WTC11 (cell line): Measurements from ENCODE around the gene FAM114A1. TPM values are rescaled to one million over a fixed set of nuclear protein-coding genes. Genes with fewer than 3 reads are reported as not detected.

Source experiments
- ATAC-seq: fragments of 200-7000 bp; cut with Tn5 transposase; 2 replicates; pipeline ENCODE4 v1.10.0; 2021; ENCODE audit warnings: mild to moderate bottlenecking, moderate library complexity
- Bru-seq: library from RNA; stranded (reverse); fragments of 400-500 nt; gene quantifications from one replicate; lab custom pipeline; 2021; lab: Mats Ljungman, UMichigan
- CTCF ChIA-PET: fragments of 300-600 bp; sonication (Branson Sonifier 250); formaldehyde crosslinking; loops from one replicate; lab custom pipeline; 2021; ENCODE audit warnings: antibody characterized with exemption; lab: Charles Lee
- POLR2A ChIA-PET: fragments of 350-600 bp; sonication (Branson Sonifier 250); formaldehyde crosslinking; loops from one replicate; lab custom pipeline; 2021; ENCODE audit warnings: antibody characterized with exemption; lab: Charles Lee
- DNase-seq: peaks from one replicate; pipeline ENCODE4 v3.0.0; 2021; ENCODE audit warnings: low spot score
- H3K27ac Mint-ChIP-seq: 2 replicates; pipeline ENCODE4 v1.8.0; 2021; ENCODE audit warnings: mixed read lengths
- H3K27me3 Mint-ChIP-seq: 2 replicates; pipeline ENCODE4 v1.8.0; 2021; ENCODE audit warnings: low read depth, mild to moderate bottlenecking, moderate library complexity, mixed read lengths
- H3K36me3 Mint-ChIP-seq: 2 replicates; pipeline ENCODE4 v1.8.0; 2021; ENCODE audit warnings: mixed read lengths
- H3K4me1 Mint-ChIP-seq: 2 replicates; pipeline ENCODE4 v1.8.0; 2022; ENCODE audit warnings: mixed read lengths
- H3K4me3 Mint-ChIP-seq: 2 replicates; pipeline ENCODE4 v1.8.0; 2021; ENCODE audit warnings: mild to moderate bottlenecking, moderate library complexity, mixed read lengths
- H3K9me3 Mint-ChIP-seq: 2 replicates; pipeline ENCODE4 v1.8.0; 2021; ENCODE audit warnings: mixed read lengths
- CREM ChIP-seq: sonication (generic); formaldehyde crosslinking; IDR thresholded peaks from 2 replicates; pipeline ENCODE4 v1.8.1; 2022; ENCODE audit warnings: mild to moderate bottlenecking, missing genetic modification reagents, moderate library complexity
- E2F5 ChIP-seq: sonication (generic); formaldehyde crosslinking; IDR thresholded peaks from 2 replicates; pipeline ENCODE4 v1.8.1; 2022; ENCODE audit warnings: mild to moderate bottlenecking, moderate library complexity, missing genetic modification reagents
- GRHL2 ChIP-seq: fragments of 250-450 bp; sonication (Bioruptor Pico); IDR thresholded peaks from 2 replicates; pipeline ENCODE4 v1.8.0; 2022; ENCODE audit warnings: mild to moderate bottlenecking, moderate library complexity; ENCODE audit not compliant: insufficient replicate concordance, severe bottlenecking
- HMGXB4 ChIP-seq: sonication (generic); formaldehyde crosslinking; IDR thresholded peaks from 2 replicates; pipeline ENCODE4 v1.8.1; 2023; ENCODE audit warnings: mild to moderate bottlenecking, moderate library complexity, missing genetic modification reagents
- IRF1 ChIP-seq: sonication (generic); formaldehyde crosslinking; IDR thresholded peaks from 2 replicates; pipeline ENCODE4 v1.8.0; 2023; ENCODE audit warnings: missing genetic modification reagents
- KAT7 ChIP-seq: sonication (generic); formaldehyde crosslinking; IDR thresholded peaks from 2 replicates; pipeline ENCODE4 v1.8.1; 2023; ENCODE audit warnings: missing genetic modification reagents, mild to moderate bottlenecking, borderline replicate concordance
- NFYB ChIP-seq: sonication (generic); formaldehyde crosslinking; conservative IDR thresholded peaks from 2 replicates; pipeline ENCODE4 v1.8.0; 2022; ENCODE audit warnings: low read depth, missing genetic modification reagents
- NR3C1 ChIP-seq: sonication (generic); formaldehyde crosslinking; conservative IDR thresholded peaks from 2 replicates; pipeline ENCODE4 v1.8.1; 2023; ENCODE audit warnings: low read depth, mild to moderate bottlenecking, missing genetic modification reagents
- RELA ChIP-seq: sonication (generic); formaldehyde crosslinking; IDR thresholded peaks from 2 replicates; pipeline ENCODE4 v1.8.1; 2022; ENCODE audit warnings: missing genetic modification reagents, mild to moderate bottlenecking, borderline replicate concordance
- SMAD4 ChIP-seq: sonication (generic); formaldehyde crosslinking; IDR thresholded peaks from 2 replicates; pipeline ENCODE4 v1.8.0; 2022; ENCODE audit warnings: mild to moderate bottlenecking, missing genetic modification reagents
- ZNF121 ChIP-seq: sonication (generic); formaldehyde crosslinking; IDR thresholded peaks from 2 replicates; pipeline ENCODE4 v1.8.0; 2023; ENCODE audit warnings: missing genetic modification reagents
- long read RNA-seq, 3 experiments: library from RNA in 1 of 3; library from capped mRNA in 1 of 3; library from polyadenylated mRNA in 1 of 3; unstranded in 2 of 3; stranded (forward) in 1 of 3; transcript quantifications; one replicate each; pipeline ENCODE4 v2.0.0, GENCODE V29; 2021
- total RNA-seq: library from RNA; stranded (reverse); gene quantifications from 3 replicates; pipeline ENCODE4 v1.2.3, GENCODE V29; 2021
- TF ChIP-seq, protein P1 (sequence below): sonication (generic); formaldehyde crosslinking; IDR thresholded peaks from 2 replicates; pipeline ENCODE4 v1.8.0; 2022; ENCODE audit warnings: mild to moderate bottlenecking, missing genetic modification reagents
- TF ChIP-seq, protein P2 (sequence below): sonication (generic); formaldehyde crosslinking; IDR thresholded peaks from 2 replicates; pipeline ENCODE4 v1.8.0; 2022; ENCODE audit warnings: missing genetic modification reagents
- TF ChIP-seq, protein P3 (sequence below): fragments of 200-600 bp; IDR thresholded peaks from 2 replicates; pipeline ENCODE4 v1.8.0; 2022; ENCODE audit warnings: antibody characterized with exemption

FAM114A1 gene
- total RNA-seq (13.8 to 17.6 TPM (median 15.7 TPM) in 3 replicates), Bru-seq, nascent RNA (percentile 56 among the genes with signal in this experiment)
- long read RNA-seq, experiment 1, full-length matches to known transcripts = 7 of 39 reads
- long read RNA-seq, experiment 1, partial matches to known transcripts = 8 of 39 reads
- long read RNA-seq, experiment 1, other reads (novel, unspliced or antisense) = 24 of 39 reads
- long read RNA-seq, experiment 2, full-length matches to known transcripts = 1 of 19 reads
- long read RNA-seq, experiment 2, partial matches to known transcripts = 5 of 19 reads
- long read RNA-seq, experiment 2, other reads (novel, unspliced or antisense) = 13 of 19 reads
- long read RNA-seq, experiment 3, partial matches to known transcripts = 0 of 3 reads
- long read RNA-seq, experiment 3, other reads (novel, unspliced or antisense) = 3 of 3 reads

GRCh38 chr4:38867478-38868058 is at the start of gene FAM114A1:
TSS of gene FAM114A1 (plus strand) at chr4:38867806. CDS start at chr4:38878079, 10,273 bp downstream.
- H3K36me3 Mint-ChIP-seq = no peaks in the 10 kb centered on the region; the same call in 1 of the 2 replicates
- peaks cover 5% of the 10 kb centered on the region; the same call in 1 of the 2 replicates for H3K27me3 Mint-ChIP-seq
- TF ChIP-seq, protein P1, sequence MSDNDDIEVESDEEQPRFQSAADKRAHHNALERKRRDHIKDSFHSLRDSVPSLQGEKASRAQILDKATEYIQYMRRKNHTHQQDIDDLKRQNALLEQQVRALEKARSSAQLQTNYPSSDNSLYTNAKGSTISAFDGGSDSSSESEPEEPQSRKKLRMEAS (CRISPR knock-in tag) = no peak
- TF ChIP-seq, protein P2, sequence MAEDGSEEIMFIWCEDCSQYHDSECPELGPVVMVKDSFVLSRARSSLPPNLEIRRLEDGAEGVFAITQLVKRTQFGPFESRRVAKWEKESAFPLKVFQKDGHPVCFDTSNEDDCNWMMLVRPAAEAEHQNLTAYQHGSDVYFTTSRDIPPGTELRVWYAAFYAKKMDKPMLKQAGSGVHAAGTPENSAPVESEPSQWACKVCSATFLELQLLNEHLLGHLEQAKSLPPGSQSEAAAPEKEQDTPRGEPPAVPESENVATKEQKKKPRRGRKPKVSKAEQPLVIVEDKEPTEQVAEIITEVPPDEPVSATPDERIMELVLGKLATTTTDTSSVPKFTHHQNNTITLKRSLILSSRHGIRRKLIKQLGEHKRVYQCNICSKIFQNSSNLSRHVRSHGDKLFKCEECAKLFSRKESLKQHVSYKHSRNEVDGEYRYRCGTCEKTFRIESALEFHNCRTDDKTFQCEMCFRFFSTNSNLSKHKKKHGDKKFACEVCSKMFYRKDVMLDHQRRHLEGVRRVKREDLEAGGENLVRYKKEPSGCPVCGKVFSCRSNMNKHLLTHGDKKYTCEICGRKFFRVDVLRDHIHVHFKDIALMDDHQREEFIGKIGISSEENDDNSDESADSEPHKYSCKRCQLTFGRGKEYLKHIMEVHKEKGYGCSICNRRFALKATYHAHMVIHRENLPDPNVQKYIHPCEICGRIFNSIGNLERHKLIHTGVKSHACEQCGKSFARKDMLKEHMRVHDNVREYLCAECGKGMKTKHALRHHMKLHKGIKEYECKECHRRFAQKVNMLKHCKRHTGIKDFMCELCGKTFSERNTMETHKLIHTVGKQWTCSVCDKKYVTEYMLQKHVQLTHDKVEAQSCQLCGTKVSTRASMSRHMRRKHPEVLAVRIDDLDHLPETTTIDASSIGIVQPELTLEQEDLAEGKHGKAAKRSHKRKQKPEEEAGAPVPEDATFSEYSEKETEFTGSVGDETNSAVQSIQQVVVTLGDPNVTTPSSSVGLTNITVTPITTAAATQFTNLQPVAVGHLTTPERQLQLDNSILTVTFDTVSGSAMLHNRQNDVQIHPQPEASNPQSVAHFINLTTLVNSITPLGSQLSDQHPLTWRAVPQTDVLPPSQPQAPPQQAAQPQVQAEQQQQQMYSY (CRISPR knock-in tag) = no peak
- TF ChIP-seq ZNF121 = no peak
- TF ChIP-seq, protein P3, sequence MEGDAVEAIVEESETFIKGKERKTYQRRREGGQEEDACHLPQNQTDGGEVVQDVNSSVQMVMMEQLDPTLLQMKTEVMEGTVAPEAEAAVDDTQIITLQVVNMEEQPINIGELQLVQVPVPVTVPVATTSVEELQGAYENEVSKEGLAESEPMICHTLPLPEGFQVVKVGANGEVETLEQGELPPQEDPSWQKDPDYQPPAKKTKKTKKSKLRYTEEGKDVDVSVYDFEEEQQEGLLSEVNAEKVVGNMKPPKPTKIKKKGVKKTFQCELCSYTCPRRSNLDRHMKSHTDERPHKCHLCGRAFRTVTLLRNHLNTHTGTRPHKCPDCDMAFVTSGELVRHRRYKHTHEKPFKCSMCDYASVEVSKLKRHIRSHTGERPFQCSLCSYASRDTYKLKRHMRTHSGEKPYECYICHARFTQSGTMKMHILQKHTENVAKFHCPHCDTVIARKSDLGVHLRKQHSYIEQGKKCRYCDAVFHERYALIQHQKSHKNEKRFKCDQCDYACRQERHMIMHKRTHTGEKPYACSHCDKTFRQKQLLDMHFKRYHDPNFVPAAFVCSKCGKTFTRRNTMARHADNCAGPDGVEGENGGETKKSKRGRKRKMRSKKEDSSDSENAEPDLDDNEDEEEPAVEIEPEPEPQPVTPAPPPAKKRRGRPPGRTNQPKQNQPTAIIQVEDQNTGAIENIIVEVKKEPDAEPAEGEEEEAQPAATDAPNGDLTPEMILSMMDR = no peak
- no peak for TF ChIP-seq HMGXB4 (CRISPR knock-in tag)
- no peak for TF ChIP-seq NR3C1 (CRISPR knock-in tag)
- TF ChIP-seq IRF1 (CRISPR knock-in tag) = no peak
- TF ChIP-seq E2F5 (CRISPR knock-in tag) = no peak
- no peak for TF ChIP-seq KAT7
- TF ChIP-seq RELA (CRISPR knock-in tag) = no peak
- TF ChIP-seq CREM (CRISPR knock-in tag) = no peak
- TF ChIP-seq NFYB = no peak
- no peak for TF ChIP-seq SMAD4 (CRISPR knock-in tag)
- TF ChIP-seq GRHL2 (CRISPR knock-in tag) = no peak
- ATAC-seq = peak; percentile 71
- H3K4me1 Mint-ChIP-seq = peaks cover 16% of the 10 kb centered on the region
- no peaks in the 10 kb centered on the region for H3K9me3 Mint-ChIP-seq
- ChIA-PET POLR2A (interaction anchor here (0.6 kb wide), 1 partner anchor 875 kb away, joined by 3 read pairs; no protein-coding TSS in a partner anchor), CTCF (interaction anchor here (0.6 to 2.8 kb wide), 6 partner anchors 19 to 1031 kb away, joined by 3 to 14 read pairs (median 4); no protein-coding TSS in a partner anchor)
- peak; percentile 61 for DNase-seq
- no peak within 1 kb of the TSS for H3K27ac Mint-ChIP-seq
- peak within 1 kb of the TSS; percentile 75 for H3K4me3 Mint-ChIP-seq
